Inflammatory macrophage treated with lipopolysaccharide for 1 hour (primary cell): ENCODE data around the gene UBL7.

Experiments used
- DNase-seq, 2 donors: peaks; one replicate each; pipeline ENCODE4 v3.0.0-alpha.2; 2020 to 2022

Gene UBL7

DNA sequence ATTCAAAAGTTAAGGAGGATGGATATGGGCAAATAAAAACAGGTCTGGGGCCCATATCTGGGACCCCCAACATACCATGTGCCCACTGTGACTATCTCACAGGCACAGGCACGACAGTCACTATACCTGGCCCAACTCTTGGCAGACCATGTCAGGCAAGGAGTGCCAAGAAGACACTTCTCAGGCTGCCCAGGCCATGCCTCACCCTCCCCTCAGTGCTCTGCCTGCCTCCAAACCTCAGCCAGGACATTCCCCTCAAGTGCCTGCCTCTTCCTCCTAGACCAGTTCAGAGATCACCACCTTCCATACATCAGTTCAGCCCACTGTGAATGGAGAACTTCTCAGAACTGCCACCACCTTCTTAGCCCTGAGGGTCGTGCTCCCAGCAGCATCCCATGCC, 22.8 kb downstream of the UBL7 start:
- DNase-seq = no peak

DNA sequence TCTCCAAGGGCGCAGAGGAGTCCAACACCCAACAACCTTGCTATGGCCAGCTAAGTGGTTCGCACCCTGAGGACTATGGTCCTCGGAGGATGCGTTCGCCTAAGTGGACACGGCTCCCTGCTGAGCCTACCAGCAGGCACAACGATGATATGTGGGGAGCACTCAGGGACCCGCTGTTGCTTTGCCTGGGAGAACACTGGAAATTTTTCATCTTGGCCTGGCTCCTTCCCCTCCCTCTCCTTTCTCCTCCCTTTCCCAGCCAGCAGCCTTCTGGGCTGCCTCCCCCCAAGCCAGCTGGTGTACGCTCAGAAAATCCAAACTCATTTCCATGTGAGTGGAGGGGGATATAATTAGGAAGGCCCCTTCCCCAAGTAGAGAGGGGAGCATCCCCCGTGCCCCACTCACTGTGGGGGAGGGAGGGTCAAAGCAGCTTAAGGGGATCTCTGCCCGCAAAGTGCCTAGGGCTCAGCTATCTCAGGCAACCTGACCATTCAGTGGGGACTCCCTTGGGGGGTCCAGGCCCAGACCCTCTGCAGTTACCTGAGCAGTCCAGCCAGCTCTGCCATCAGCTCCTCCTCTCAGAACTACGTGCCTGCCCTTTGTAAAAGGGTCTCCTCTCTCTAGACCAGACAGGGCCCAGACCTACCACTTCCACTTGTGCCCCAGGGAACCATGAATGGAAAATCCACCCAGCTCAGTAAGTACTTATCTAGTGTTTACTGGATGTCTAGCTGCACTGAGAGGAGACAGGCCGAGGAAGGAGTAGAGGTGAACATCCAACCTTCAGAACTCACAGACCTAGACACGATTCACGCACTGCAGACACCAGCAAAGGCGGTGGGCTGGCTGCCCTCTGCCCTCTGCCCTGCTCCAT, 26.5 kb downstream of the UBL7 start:
- no peak for DNase-seq

DNA sequence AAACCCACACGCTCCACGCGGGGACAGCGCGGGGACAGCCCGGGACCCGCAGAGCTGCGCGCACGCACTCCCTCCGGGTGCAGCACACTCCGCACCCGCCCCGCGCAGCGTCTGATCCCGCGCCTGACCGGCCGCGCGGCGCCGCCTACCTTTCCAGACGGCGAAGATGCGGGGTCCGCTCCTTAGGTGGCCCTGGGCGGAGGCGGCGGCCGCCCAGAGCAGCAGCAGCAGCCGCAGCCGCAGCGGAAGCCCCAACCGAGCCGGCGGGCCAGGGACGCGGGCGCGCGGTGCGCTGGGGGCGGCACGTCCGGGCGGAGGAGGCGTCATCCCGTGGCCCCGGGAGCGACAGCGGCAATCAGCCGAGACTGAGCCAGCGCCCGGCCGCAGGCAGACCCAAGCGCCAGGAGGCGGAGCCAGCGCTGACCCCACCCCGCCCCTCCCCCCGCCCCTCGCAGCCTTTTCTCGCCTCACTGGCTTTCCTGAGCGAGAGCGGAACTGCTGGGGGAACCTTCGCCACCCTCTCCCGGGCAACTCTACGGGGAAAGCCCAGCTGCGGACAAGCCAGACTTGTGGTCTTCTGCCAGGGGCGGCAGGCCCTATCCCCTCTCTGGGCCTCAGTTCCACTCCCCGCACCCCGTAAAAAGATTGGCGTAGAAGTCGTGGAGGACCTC, 27.2 kb downstream of the UBL7 start, which contains the start of gene SEMA7A:
TSS of gene SEMA7A (minus strand) at position 367 of the 671 bp plus-strand sequence. CDS start at position 327, 40 bp downstream.
- DNase-seq = peak; percentile 86 to 92

DNA sequence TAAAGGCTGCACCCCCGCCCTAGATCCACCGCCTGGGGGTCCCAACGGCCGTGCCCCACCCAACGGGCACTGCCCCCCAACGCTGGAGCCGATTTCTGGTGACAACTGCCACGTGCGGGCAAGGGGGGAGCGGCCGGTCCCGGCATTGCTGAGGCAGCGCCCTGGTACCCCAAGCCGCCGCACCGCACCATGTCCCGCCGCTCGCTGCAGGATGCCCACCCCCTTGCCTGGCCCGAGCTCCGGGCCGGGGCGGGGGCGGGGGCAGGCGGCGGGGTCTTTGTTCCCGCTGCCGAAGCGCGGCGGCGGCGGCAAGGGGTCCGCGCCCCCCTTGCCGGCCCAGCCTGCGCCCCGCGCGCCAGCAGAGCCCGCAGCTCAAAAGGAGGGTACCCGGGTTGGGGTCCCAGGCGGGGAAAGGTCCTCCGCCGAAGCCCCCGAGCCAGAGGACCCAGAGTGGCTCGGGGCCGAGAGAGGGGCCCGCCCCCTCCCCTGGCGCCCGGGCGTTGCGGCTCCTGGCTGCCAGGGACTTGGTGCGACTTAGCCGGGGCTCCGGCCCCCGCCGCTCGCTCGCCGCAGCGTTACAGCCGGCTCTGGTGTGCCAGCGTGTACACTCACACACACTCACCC, 27.9 kb downstream of the UBL7 start:
- DNase-seq = no peak

DNA sequence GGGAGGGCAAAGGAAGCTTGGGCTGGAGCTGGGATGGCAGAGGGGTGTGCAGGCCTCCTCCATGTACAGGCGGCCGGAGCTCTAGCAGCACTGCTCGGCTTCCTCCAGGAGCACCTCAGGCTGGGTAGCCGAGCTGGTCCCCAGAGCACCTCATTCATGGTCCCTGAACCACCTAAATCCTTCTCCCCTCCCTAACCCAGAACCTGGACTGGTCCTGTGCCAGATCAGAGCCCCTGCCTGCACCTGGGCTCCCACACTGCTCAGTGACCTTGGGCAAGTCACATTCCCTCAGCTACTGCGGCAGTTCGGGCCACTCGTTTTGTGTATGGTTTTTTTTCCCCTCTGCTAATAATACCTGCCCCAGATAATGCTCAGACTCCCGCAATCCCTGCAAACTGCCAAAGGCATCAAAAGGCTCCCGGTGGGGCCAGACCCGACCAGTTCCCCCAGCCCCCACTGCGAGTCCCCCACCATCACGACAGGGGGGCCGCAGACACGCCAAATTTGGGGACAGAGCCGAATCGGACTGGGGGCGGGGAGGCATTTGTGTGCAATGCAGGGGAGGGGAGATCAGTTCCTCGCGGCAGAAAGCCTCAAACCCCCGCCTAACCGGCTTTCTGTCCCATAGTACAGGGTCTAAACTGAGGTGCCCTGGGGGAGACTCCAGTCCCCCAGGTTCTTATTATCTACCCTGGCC, 28.5 kb downstream of the UBL7 start:
- DNase-seq = no peak

DNA sequence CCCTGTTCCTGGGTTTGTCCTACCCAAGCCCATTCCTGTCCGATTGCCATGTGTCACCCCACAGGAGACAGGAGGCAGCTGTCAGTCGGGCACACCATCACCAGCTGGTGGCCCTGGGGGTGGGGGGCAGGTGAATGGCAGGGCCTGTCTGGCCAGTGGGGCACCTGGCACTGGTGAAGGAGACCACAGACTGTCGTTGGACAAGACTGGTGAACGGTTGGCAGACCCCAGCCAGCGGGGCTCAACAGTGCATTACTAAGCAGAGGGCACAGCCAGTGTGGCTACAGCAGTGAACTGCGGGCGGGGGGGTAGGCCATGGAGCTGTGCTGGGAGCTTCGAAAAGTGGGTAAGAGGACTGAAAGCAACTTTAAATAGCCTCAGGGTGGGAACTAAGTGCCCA, 29.3 kb downstream of the UBL7 start:
- no peak for DNase-seq

DNA sequence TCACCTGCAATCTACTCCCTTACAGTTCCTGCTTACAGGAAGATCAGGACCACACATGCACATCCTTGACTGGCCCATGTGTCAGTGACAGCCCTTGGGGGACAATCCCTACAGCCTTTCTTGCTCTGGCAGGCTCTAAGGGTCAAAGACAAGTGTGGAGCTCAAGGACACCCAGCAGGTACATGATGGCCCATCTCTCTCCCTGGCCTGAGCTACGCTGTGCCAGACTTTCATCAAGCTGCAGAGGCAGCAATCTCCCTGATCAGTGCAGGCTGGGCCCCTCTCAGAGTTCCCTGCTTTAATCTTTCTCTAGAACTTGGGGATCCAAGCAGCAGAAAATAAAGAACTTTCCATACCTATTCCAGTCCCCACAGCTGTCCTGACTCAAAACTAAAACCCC, 29.8 kb downstream of the UBL7 start:
- no peak for DNase-seq

DNA sequence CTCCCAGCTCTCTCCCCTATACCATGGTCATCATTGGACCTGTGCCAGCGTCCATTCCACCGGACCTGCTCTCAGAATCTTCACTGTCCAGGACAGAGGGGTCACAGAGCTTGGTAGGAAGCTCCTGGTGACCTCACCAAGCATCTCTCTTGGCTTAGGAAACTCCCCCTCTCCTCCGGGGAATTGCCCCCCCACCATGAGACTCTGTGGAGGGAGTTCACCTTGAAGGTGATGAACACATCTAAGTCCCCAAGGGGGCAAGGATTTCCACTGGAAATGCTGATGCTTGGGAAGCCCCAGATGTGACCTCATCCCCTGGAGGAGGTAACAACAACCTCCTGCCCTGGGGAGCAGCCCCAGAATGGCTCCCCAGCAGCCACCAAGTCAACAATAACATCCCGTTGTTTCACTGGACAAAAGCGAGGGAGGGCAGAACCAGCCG, 30.4 kb downstream of the UBL7 start:
- peak; percentile 26 to 78 for DNase-seq

DNA sequence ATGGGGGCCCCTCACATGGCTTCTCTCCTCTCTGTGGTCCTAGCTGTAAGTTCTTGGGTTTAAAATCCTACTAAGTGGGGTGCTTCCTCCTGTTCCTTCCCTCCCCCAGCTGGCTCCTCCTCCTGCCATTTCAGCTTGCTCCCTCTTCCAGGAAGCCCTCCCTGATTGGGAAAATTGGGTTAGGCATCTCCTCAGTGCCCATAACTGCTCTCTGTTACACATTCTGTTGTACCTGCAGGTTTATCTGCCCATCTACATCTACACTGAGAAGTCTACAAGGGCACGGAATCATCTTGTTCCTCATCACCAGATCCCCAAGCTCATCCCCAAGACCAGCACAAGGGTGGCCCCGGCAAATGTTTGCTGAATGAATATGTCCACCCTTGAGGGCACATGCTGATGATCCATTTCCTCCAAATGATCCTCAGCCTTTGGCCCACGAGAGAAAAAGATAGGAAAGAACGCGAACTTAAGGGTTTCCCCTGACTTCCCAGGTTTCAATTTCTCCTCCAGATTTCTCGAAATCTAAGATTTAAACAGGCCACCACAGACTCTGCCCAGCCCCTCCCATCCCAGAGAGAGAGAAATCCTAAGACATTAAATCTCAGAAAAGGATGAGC, 31.1 kb downstream of the UBL7 start:
- peak in 1 of 2 donors; percentile 54 for DNase-seq

DNA sequence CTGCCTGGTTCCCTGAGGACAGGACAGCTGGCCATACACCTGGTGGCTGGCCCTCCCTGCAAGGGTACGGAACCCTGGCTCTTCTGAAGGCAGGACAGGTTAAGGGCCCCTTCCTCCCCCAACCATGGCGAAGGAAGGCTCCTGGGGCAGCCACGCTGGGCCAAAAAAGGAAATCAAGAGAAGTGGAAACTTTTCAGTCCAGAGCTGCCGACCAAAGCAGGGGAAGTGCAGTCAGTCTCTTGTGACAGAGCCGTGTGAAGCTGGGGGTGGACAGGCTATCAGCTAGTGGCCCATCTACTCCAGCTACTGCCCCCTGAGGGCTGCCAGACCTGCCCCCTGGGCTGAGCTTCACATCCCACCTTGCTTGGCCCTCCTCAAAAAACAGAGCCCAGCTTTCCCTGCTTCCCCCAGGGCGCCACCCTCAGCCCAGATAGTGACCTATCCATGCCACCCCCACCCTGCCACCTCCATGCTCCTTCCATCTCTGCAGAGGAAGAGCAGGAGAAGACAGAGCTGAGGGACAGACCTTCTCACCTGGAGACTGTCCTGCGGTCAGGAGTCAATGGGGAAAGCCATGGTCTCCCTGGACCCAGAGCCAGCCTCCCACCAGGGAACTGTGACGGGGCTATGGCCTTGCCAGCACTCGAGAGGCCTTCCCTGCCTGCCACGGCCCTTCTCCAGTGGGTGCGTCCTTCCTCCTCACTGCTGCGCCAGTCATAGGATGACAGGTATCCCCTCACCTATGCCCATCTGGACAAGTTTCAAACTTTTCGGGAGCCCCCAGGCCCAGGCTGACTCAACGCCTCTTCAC, 31.8 kb downstream of the UBL7 start:
- DNase-seq = peak; percentile 76 to 86

DNA sequence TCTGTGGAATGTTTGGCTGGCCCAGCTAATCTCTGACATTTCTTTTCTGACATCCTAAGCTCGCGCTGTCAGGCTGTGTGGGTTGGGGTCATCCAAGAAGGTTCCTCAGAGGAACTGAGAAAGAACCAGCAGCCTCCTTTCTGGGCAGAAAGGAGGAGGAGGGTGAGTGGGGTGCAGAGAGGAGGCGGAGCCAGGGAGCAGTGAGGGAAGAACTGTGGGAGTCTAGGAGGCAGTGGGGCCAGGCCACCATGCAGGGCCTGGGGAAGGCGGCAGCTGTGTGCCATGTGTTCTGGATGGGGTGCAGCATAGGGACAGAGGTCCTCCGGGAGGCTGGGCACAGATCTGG, 32.5 kb downstream of the UBL7 start:
- DNase-seq = peak; percentile 58 to 76

DNA sequence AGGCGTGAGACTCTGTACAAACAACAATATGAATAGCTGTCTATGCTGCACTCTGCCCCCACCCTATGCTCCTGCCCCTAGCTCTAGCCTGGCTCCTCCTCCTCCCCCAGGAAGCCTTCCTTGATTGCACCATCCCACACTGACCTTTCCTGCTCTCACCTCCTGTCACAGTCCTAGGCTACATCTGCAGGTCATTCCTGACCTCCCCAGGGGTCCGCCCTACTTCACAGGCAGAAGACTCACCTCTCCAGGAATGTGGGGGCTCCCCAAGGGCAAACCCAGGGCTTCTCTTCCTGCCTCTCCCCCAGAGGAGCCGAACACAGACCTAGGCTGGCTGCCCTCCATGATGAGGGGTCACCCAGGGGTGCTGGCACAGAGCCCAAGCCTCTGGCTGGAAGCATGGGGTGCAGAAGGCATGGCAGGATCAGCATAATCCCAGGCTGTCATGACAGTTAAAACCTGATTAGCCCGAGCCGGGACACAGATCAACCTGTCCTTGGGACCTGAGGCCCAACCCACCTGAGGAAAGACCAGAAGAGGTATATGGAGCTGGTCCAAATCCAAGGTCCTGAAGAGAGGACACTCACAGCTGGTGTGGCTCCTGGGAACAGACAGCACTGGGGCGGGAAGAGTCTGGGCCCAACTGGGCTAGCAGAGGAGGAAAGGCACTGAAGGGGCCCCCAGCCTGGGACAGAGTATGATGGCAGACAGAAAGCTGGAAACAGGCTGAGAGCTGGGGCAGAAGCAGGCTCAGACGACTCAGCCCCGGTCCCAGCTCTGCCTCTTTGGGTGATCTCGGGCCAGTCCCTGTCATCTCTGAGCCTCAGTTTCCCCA, 33.1 kb downstream of the UBL7 start:
- DNase-seq = no peak

DNA sequence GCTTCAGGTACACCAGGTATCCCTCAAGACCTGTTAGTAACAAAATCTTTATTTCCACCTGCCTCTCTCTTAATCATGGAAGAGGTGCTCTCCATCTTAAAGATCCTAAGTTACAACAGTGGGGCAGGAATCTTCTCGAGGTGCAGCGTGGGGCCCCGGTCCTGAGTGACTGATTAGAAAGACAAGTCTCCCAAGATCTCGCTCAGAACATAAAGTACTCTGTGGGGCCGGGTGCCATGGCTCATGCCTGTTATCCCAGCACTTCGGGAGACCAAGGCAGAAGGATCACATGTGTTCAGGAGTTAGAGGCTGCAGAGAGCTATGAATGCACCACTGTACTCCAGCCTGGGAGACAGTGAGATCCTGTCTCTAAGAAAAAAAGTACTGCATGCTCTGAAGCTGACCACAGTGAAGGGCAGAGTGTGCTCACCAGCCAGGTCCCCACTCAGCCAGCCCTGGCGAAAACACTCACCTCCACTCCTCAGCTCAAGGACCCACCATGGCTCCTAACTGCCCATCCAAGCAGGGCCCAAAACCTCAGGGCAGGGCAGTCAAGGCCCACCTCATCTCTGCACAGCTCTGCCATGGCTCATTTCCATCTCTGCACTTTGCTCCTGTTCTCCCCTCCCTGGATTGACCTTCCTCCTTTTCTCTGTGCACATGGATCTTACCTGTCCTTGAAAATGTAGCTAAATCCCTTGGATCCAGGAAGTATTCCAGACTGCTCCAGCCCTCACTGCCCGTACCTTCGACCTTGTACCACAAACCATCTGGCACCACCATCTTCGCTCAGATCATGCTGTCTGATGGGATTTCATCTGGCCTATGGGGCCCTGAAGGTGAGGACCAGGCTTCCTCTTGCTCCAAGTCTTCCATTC, 34.3 kb downstream of the UBL7 start:
- no peak for DNase-seq

DNA sequence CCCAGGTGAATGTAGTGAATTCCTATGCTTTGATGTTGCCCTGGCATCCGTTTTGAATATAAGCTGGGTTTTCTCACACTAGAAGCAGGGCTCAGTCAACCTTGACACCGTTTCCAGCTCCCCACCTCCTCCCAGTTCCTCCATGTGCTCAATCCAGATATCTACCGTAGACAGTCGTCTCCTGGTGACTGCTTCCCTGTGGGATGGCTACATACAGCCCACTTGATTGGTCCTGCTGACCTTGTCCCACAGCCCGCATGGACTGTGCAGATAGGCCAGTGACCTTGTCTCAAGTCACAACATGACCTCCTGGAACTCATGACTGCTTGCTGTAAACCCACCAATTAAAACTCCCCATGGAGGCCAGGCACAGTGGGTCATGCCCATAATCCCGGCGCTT, 35.3 kb downstream of the UBL7 start:
- no peak for DNase-seq

DNA sequence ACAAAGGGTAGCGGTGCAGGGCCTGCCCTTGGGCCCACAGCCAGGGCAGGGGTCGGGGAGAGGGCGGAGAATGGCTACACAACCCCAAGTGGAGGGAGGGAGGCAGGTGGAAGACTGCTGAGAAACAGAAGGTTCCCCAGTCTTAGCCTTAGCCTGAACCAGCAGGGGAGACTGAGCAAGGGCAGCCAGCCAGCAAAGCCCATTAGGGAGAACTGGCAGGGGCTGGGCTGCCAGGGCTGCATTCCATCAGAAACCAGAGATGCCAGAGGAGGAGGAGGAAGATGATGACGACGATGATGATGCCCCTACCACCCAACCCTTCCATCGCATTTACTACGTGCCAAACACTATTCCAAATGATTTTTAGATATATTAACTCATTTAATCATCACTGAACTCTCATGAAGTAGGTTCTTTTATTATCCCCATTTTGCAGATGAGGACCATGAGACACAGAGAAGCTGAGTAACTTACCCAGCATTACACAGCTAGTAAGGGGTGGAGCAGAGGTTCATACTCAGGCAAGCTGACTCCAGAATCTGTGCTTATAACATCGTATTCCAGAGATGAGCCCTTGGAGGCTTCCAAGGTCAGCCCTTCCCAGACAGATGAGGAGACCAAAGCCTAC, 35.9 kb downstream of the UBL7 start:
- DNase-seq = no peak

DNA sequence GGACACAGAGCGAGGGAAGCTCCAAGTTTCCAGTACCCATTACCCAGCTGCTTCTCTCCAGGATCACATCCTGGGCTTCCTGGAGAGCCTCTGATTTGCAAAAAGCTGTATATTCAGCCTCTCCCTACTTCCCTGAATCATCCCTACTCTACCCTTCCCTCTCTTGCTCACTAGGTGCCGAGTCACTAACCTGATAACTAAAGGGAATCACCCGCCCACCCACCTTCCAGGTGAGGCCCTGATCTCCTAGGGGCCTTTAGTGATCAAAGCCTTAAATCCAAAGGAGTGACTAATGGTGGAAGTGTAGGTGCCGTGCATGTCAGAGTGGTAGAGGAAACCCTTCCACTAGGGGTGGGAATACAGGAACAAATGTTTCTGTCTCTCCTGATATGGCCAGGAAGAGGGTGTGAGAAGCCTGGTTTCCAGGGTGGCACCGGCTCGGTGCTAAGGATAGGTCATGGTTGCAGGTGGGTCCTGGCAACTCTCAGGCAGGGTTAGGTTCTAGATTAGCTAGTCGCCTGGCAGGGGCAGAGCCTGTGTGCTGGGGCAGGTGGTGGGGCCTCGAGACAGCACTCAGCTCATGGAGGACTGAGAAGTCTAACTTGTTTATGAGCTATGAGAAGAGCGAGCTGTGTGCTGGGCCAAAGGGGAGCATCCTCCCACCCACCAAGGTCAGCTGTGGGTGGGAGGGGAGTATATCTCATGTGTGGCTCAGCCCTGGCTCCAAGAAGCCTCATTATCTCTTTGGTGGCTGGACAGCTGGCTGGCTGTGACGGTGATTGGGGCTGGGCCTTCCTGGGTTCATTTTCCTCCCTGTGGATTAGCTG, 37.3 kb downstream of the UBL7 start:
- DNase-seq = no peak

DNA sequence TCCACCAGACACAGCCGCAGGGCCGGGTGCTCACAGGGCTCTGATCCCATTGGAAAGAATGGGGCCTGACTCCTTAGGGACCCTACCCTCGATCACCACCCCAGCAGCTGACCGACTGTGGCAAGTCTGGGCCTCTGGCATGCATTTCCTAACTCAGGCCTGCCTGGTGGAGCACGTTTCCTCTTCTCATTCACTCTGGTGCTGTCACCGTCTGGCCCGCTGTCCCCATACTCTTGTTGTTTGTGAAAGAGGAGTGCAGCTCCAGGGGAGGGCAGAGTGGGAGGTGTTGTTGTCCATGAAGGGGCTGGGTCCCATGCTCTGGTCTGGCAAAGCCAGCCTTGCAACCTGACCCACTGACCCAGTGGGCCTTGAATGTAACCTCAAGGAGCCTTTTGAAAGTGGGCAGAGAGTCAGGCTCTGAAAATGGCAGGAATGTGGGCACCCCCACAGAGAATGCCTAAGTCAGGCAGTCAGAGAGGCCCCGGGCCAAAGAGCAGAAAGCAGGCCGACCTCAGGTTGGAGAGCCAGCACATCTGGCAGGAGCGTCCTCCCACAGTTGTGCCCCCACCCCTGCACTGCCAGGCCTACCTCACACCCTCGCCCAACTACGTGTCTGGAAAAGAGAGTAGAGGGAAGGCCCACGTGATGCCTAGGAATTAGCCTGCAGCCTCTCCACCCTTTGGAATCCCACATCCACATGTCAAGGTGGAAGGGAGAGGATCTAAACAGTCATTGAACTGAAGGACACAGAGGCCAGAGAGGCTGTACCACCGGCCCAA, 38.1 kb downstream of the UBL7 start:
- peak; percentile 49 to 72 for DNase-seq

DNA sequence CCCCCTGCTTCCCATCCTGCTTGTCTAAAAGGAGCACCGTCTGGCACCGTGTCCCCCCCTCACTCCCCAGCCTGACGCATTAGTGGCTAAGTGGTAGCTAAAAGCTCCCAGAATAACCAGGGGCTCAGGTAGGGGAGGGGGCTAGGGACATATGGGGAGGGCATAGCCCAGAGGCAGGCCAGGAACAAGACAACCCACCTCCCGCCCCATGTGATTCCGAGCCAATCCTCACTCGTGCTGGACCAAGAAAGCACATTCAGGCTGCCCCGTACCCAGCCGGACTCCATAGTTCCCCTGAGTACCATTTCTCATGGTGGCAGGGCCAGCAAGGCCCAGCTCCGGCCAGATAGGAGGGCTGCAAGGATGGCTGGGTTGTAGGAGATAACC, 38.7 kb downstream of the UBL7 start:
- no peak for DNase-seq
